Measurements from ENCODE around the gene OLFML3. TPM values are rescaled to one million over a fixed set of nuclear protein-coding genes. Genes with fewer than 3 reads are reported as not detected.

Gene OLFML3
- total and polyA plus RNA-seq, 4 donors, result 9.7 to 108 (median 19.5) TPM

DNA sequence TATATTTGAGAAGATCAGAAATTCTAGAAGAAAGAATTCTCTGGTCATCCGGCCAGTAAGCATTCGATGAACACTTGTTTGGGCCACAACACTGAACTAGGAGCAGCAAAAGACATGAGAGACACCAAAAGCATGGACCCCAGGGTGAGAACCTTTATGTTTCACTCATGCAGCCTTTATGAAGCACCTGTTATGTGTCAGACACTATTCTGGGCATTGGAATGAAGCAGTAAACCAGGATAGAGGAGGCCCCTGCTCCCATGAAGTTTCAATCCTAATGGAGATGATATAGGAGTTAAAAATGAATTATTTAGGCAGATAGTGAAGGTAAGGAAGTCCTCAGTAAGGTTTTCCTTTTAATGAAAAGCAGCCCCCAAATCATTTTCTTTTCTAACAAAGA is 43.6 kb downstream of the OLFML3 start:
- no peaks in the 10 kb centered on the region for H3K27me3 ChIP-seq (ENCODE audit: control insufficient read depth in 3 of 3, insufficient read depth in 3 of 3, low read length in 2 of 3)
- H3K9ac ChIP-seq (ENCODE audit: insufficient read depth in 1 of 2, low read length in 2 of 2), result no peak overlapping the region
- 96 to 98% methylated on average over 2 of the region's 2 CpGs for WGBS, 2 donors
- DNase-seq (no peak), ATAC-seq (ENCODE audit: insufficient read depth, low FRiP score) (no peak)
- no peak overlapping the region for H3K27ac ChIP-seq (ENCODE audit: low read depth in 1 of 2, low read length in 1 of 2)
- H3K36me3 ChIP-seq (ENCODE audit: control insufficient read depth in 4 of 4, insufficient read depth in 4 of 4, low read length in 4 of 4), result no peaks in the 10 kb centered on the region
- TF ChIP-seq, protein P1, sequence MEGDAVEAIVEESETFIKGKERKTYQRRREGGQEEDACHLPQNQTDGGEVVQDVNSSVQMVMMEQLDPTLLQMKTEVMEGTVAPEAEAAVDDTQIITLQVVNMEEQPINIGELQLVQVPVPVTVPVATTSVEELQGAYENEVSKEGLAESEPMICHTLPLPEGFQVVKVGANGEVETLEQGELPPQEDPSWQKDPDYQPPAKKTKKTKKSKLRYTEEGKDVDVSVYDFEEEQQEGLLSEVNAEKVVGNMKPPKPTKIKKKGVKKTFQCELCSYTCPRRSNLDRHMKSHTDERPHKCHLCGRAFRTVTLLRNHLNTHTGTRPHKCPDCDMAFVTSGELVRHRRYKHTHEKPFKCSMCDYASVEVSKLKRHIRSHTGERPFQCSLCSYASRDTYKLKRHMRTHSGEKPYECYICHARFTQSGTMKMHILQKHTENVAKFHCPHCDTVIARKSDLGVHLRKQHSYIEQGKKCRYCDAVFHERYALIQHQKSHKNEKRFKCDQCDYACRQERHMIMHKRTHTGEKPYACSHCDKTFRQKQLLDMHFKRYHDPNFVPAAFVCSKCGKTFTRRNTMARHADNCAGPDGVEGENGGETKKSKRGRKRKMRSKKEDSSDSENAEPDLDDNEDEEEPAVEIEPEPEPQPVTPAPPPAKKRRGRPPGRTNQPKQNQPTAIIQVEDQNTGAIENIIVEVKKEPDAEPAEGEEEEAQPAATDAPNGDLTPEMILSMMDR (IDR thresholded peaks at IDR 0.05; ENCODE audit: control extremely low read depth, extremely low read depth), result no peak
- no peaks in the 10 kb centered on the region for H3K4me1 ChIP-seq (ENCODE audit: control insufficient read depth in 5 of 5, insufficient read depth in 5 of 5, low read length in 5 of 5)
- H3K9me3 ChIP-seq (ENCODE audit: control insufficient read depth in 4 of 4, insufficient read depth in 3 of 4, low read length in 3 of 4), result no peaks in the 10 kb centered on the region
- no peak overlapping the region for H3K4me3 ChIP-seq

- Histone ChIP-seq H3K9me3 (ENCODE audit: control insufficient read depth in 4 of 4, insufficient read depth in 3 of 4, low read length in 3 of 4) (no peaks in the 10 kb centered on the region), H3K27ac (ENCODE audit: low read depth in 1 of 2, low read length in 1 of 2) (no peak overlapping the region), H3K27me3 (ENCODE audit: control insufficient read depth in 3 of 3, insufficient read depth in 3 of 3, low read length in 2 of 3) (no peaks in the 10 kb centered on the region), H3K36me3 (ENCODE audit: control insufficient read depth in 4 of 4, insufficient read depth in 4 of 4, low read length in 4 of 4) (no peaks in the 10 kb centered on the region), H3K9ac (ENCODE audit: insufficient read depth in 1 of 2, low read length in 2 of 2) (no peak overlapping the region), H3K4me3 (no peak overlapping the region), H3K4me1 (ENCODE audit: control insufficient read depth in 5 of 5, insufficient read depth in 5 of 5, low read length in 5 of 5) (no peaks in the 10 kb centered on the region)
- WGBS, 2 donors, result 87 to 89% methylated on average over 6 of the region's 6 CpGs
- TF ChIP-seq, protein P1 (IDR thresholded peaks at IDR 0.05; ENCODE audit: control extremely low read depth, extremely low read depth), result no peak
- ATAC-seq (ENCODE audit: insufficient read depth, low FRiP score) (no peak), DNase-seq (no peak)
Observed at GRCh38 chr1:114023377-114023776, 44.1 kb downstream of the OLFML3 start.

DNA sequence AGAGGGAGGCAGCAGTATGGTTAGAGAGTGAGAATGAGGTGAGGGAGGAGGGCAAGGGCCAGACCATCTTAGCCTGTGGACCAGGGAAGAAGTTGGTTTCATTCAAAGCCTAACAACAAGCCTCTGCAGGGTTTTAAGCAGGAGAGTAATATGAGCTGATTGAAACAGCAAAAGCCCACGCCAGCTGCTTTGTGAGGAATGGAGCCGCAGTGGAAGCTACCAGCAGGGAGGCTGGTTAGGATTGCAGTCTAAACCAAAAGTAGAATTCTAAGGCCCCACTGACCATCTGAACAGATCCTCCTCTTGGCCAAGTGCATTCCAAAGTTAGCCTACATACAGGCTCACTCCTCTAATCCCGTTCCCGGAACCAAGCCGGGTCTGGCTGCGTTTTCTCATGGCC is 44.8 kb downstream of the OLFML3 start:
- ATAC-seq (ENCODE audit: insufficient read depth, low FRiP score) (no peak), DNase-seq (peak in 1 of 3 donors; percentile 16)
- TF ChIP-seq, protein P1 (IDR thresholded peaks at IDR 0.05; ENCODE audit: control extremely low read depth, extremely low read depth), result no peak
- no peaks in the 10 kb centered on the region for H3K36me3 ChIP-seq (ENCODE audit: control insufficient read depth in 4 of 4, insufficient read depth in 4 of 4, low read length in 4 of 4)
- no peak overlapping the region for H3K27ac ChIP-seq (ENCODE audit: low read depth in 1 of 2, low read length in 1 of 2)
- 92 to 98% methylated on average over 6 of the region's 6 CpGs for WGBS, 2 donors
- no peaks in the 10 kb centered on the region for H3K9me3 ChIP-seq (ENCODE audit: control insufficient read depth in 4 of 4, insufficient read depth in 3 of 4, low read length in 3 of 4)
- H3K27me3 ChIP-seq (ENCODE audit: control insufficient read depth in 3 of 3, insufficient read depth in 3 of 3, low read length in 2 of 3), result no peaks in the 10 kb centered on the region
- no peaks in the 10 kb centered on the region for H3K4me1 ChIP-seq (ENCODE audit: control insufficient read depth in 5 of 5, insufficient read depth in 5 of 5, low read length in 5 of 5)
- no peak overlapping the region for H3K9ac ChIP-seq (ENCODE audit: insufficient read depth in 1 of 2, low read length in 2 of 2)
- H3K4me3 ChIP-seq, result no peak overlapping the region
